GM12878 (cell line): ENCODE results near the gene PKD1. TPM values are rescaled to one million over a fixed set of nuclear protein-coding genes. Genes with fewer than 3 reads are reported as not detected.

ENCODE experiments used
- ATAC-seq: fragments of 200-7000 bp; cut with Tn5 transposase; 3 replicates; pipeline ENCODE4 v1.9.1; 2020; ENCODE audit warnings: mild to moderate bottlenecking, moderate library complexity
- BruUV-seq: library from RNA; stranded (reverse); fragments of 400-500 nt; replicated peaks from 2 replicates; lab custom pipeline; 2021; lab: Mats Ljungman, UMichigan
- CTCF ChIA-PET: fragments of 300-600 bp; sonication (Branson Sonifier 250); formaldehyde crosslinking; extraction: SDS; loops from one replicate; lab custom pipeline; 2021; ENCODE audit warnings: inconsistent platforms; lab: Yijun Ruan, JAX
- POLR2A ChIA-PET: fragments of 350-600 bp; formaldehyde crosslinking; extraction: SDS; loops from one replicate; lab custom pipeline; 2021; ENCODE audit warnings: inconsistent platforms; lab: Charles Lee
- RAD21 ChIA-PET: fragments of 300-600 bp; sonication (Branson Sonifier 250); formaldehyde crosslinking; loops from one replicate; lab custom pipeline; 2023; ENCODE audit warnings: antibody characterized with exemption; ENCODE audit not compliant: unreplicated experiment; lab: Charles Lee
- SMC1A ChIA-PET: fragments of 300-600 bp; sonication (Branson Sonifier 250); formaldehyde crosslinking; loops from one replicate; lab custom pipeline; 2023; ENCODE audit not compliant: unreplicated experiment, uncharacterized antibody; lab: Charles Lee
- DNase-seq: peaks from one replicate; pipeline ENCODE4 v3.0.0-alpha.2; 2011; ENCODE audit warnings: low read depth, low spot score
- FAIRE-seq: peaks from 3 replicates; lab custom pipeline; 2011; peaks lifted over from hg19 to GRCh38; lab: Jason Lieb, UNC
- H2AFZ ChIP-seq: 2 replicates; pipeline ENCODE4 v1.6.0; 2011; ENCODE audit warnings: low read depth, low read length, control low read depth; ENCODE audit not compliant: control insufficient read depth
- H3K27ac ChIP-seq: 2 replicates; pipeline ENCODE4 v1.5.1; 2011; ENCODE audit warnings: control low read depth; ENCODE audit not compliant: control insufficient read depth, insufficient read depth
- H3K27me3 ChIP-seq, 2 experiments: replicated peaks in 1 of 2; 2 replicates each; pipeline versions ENCODE4 v1.6.0 to v1.6.1; 2011; ENCODE audit warnings: low read length in 1 of 2; ENCODE audit not compliant: control insufficient read depth in 2 of 2, insufficient read depth in 2 of 2
- H3K36me3 ChIP-seq, 2 experiments: 2 replicates each; pipeline ENCODE4 v1.5.1; 2011; ENCODE audit warnings: low read length in 1 of 2; ENCODE audit not compliant: control insufficient read depth in 2 of 2, insufficient read depth in 2 of 2
- H3K4me1 ChIP-seq: 2 replicates; pipeline ENCODE4 v1.6.1; 2011; ENCODE audit warnings: mild to moderate bottlenecking, low read length, moderate library complexity, mixed read lengths; ENCODE audit not compliant: control insufficient read depth, insufficient read depth
- H3K4me2 ChIP-seq: 2 replicates; pipeline ENCODE4 v1.6.0; 2011; ENCODE audit warnings: control low read depth; ENCODE audit not compliant: control insufficient read depth, insufficient read depth
- H3K4me3 ChIP-seq: fragments of 200-600 bp; sonication (generic); 2 replicates; pipeline ENCODE4 v1.5.1; 2016
- H3K79me2 ChIP-seq: 2 replicates; pipeline ENCODE4 v1.6.0; 2011; ENCODE audit warnings: low read length; ENCODE audit not compliant: control insufficient read depth, insufficient read depth
- H3K9ac ChIP-seq: 2 replicates; pipeline ENCODE4 v1.8.0; 2011; ENCODE audit warnings: low read length, control low read depth, mixed read lengths; ENCODE audit not compliant: control insufficient read depth, insufficient read depth
- H3K9me3 ChIP-seq: replicated peaks from 3 replicates; pipeline ENCODE4 v1.5.1; 2011; ENCODE audit warnings: mild to moderate bottlenecking, low read length; ENCODE audit not compliant: control insufficient read depth, insufficient read depth
- H4K20me1 ChIP-seq: 2 replicates; pipeline ENCODE4 v1.6.0; 2011; ENCODE audit not compliant: control insufficient read depth, insufficient read depth
- CEBPZ ChIP-seq: fragments of 150-350 bp; IDR thresholded peaks from 2 replicates; pipeline ENCODE4 v1.6.1; 2016; ENCODE audit warnings: low read depth, low read length
- CHD2 ChIP-seq: IDR thresholded peaks from 2 replicates; pipeline ENCODE4 v1.6.1; 2011; ENCODE audit warnings: low read depth, low read length, improper control_type of control experiment, borderline replicate concordance
- CREB1 ChIP-seq: IDR thresholded peaks from 2 replicates; pipeline ENCODE4 v1.6.1; 2012; ENCODE audit warnings: low read depth, mild to moderate bottlenecking, inconsistent platforms
- ETV6 ChIP-seq, 2 experiments: fragments of 450-650 bp in 1 of 2; IDR thresholded peaks in 1 of 2; conservative IDR thresholded peaks in 1 of 2; 2 replicates each; pipeline ENCODE4 v1.6.1; 2014; ENCODE audit warnings: antibody characterized with exemption in 1 of 2, borderline replicate concordance in 1 of 2, low read depth in 1 of 2, mild to moderate bottlenecking in 1 of 2, moderate library complexity in 1 of 2
- HDGF ChIP-seq: fragments of 450-650 bp; IDR thresholded peaks from 2 replicates; pipeline ENCODE4 v1.6.1; 2016; ENCODE audit warnings: antibody characterized with exemption
- HSF1 ChIP-seq: fragments of 150-350 bp; IDR thresholded peaks from 2 replicates; pipeline ENCODE4 v1.6.1; 2014; ENCODE audit warnings: mild to moderate bottlenecking, low read depth, low read length
- JUND ChIP-seq: IDR thresholded peaks from 2 replicates; pipeline ENCODE4 v1.6.1; 2012; ENCODE audit warnings: low read depth, mild to moderate bottlenecking, low read length, improper control_type of control experiment, moderate library complexity
- KAT2A ChIP-seq: conservative IDR thresholded peaks from 2 replicates; pipeline ENCODE4 v1.6.1; 2011; ENCODE audit warnings: low read depth, low read length; ENCODE audit not compliant: control insufficient read depth
- MEF2B ChIP-seq: fragments of 450-650 bp; IDR thresholded peaks from 2 replicates; pipeline ENCODE4 v1.6.1; 2018; ENCODE audit warnings: mild to moderate bottlenecking, moderate library complexity; ENCODE audit not compliant: partially characterized antibody, poor library complexity, severe bottlenecking
- POLR2A ChIP-seq: IDR thresholded peaks from 2 replicates; pipeline ENCODE4 v1.6.1; 2011; ENCODE audit warnings: low read depth, mild to moderate bottlenecking, low read length
- RB1 ChIP-seq: fragments of 450-650 bp; formaldehyde crosslinking; IDR thresholded peaks from 2 replicates; pipeline ENCODE4 v1.6.1; 2017; ENCODE audit warnings: mild to moderate bottlenecking, borderline replicate concordance
- RBBP5 ChIP-seq: fragments of 200-600 bp; sonication (generic); conservative IDR thresholded peaks from 2 replicates; pipeline ENCODE4 v1.6.1; 2016
- SREBF1 ChIP-seq: IDR thresholded peaks from 2 replicates; pipeline ENCODE4 v1.6.1; 2012; ENCODE audit warnings: mild to moderate bottlenecking, low read length
- TARDBP ChIP-seq: IDR thresholded peaks from 2 replicates; pipeline ENCODE4 v1.6.1; 2016; ENCODE audit warnings: borderline replicate concordance
- ZBTB40 ChIP-seq: fragments of 450-650 bp; IDR thresholded peaks from 2 replicates; pipeline ENCODE4 v1.6.1; 2016; ENCODE audit warnings: mild to moderate bottlenecking, moderate library complexity, borderline replicate concordance
- ZNF622 ChIP-seq: fragments of 450-650 bp; IDR thresholded peaks from 2 replicates; pipeline ENCODE4 v1.6.1; 2017; ENCODE audit warnings: mild to moderate bottlenecking, inconsistent platforms
- whole genome bisulfite sequencing: methylation state at CpG from one replicate; pipeline ENCODE4 v1.1.6; 2016; ENCODE audit warnings: low lambda C conversion rate; ENCODE audit not compliant: insufficient replicate concordance, insufficient coverage; ENCODE audit errors: missing lambda C conversion rate; 5-methylcytosine and 5-hydroxymethylcytosine counted together
- in situ Hi-C: fragments of 300-500 bp; cut with MboI; formaldehyde crosslinking; loops from 9 replicates; pipeline ENCODE4 v1.14.3; 2018; ENCODE audit warnings: mixed read lengths
- intact Hi-C: fragments of 100-400 bp; cut with micrococcal nuclease; formaldehyde crosslinking; loops from one replicate; pipeline ENCODE4 v1.14.2; 2022; ENCODE audit not compliant: unreplicated experiment
- polyA plus RNA-seq, 11 experiments: library from polyadenylated mRNA; depleted of rRNA in 4 of 11; unstranded in 6 of 11; stranded (reverse) in 5 of 11; fragments of >200 nt; fragmentation: Nextera tagmentation in 4 of 11; fragmentation: Illumina TruSeq in 1 of 11; extraction: Ambion mirVana in 4 of 11; extraction: Trizol in 1 of 11; gene quantifications; 1 replicate in 1 of 11; 2 replicates in 10 of 11; pipeline versions ENCODE4 v1.2.1 to v1.2.3, GENCODE V29; 2011 to 2016; ENCODE audit warnings: inconsistent platforms in 2 of 11, missing spikeins in 2 of 11, low read depth in 1 of 11
- total RNA-seq, 4 experiments: library from RNA; depleted of rRNA in 3 of 4; stranded (reverse); fragments of >200 nt in 3 of 4; fragmentation: Illumina TruSeq in 1 of 4; extraction: Trizol in 1 of 4; gene quantifications; 2 replicates each; pipeline versions ENCODE4 v1.2.1 to v1.2.3, GENCODE V29; 2013 to 2021

The PKD1 gene
- total and polyA plus RNA-seq, 10 of the 15 experiments (the other 5 are each of a cell fraction or from before 2014, with no cell fraction given), result 0.11 to 62.0 (median 6.1) TPM

GRCh38 chr16:2062801-2063200 is 72.9 kb downstream of the PKD1 start:
- no peaks in the 10 kb centered on the region for H3K4me1 ChIP-seq
- no peaks in the 10 kb centered on the region for H3K9me3 ChIP-seq
- no peak overlapping the region for H3K9ac ChIP-seq
- 88% methylated on average over 26 of the region's 28 CpGs for WGBS
- H3K36me3 ChIP-seq, result peaks cover 0 to 3% of the 10 kb centered on the region in 2 experiments; a peak in 3 of 4 replicates
- H2AFZ ChIP-seq, result no peak overlapping the region
- H3K4me3 ChIP-seq, result no peak overlapping the region
- ChIA-PET POLR2A (no interaction called here), SMC1A (no interaction called here), RAD21 (no interaction called here), CTCF (no interaction called here)
- intact Hi-C loops (no loop called here), in situ Hi-C loops (no loop called here)
- H4K20me1 ChIP-seq, result no peaks in the 10 kb centered on the region
- H3K27me3 ChIP-seq, result no peaks in the 10 kb centered on the region
- H3K79me2 ChIP-seq, result no peaks in the 10 kb centered on the region
- H3K27ac ChIP-seq, result no peak overlapping the region
- no peak for ATAC-seq
- no TSS peak for BruUV-seq
- no peak for DNase-seq
- no peak for FAIRE-seq
- no peak overlapping the region for H3K4me2 ChIP-seq
- TF ChIP-seq MEF2B, result no peak
- no peak for TF ChIP-seq KAT2A
- no peak for TF ChIP-seq ETV6 (conservative IDR thresholded peaks at IDR 0.05 in 1 of 2, IDR thresholded peaks at IDR 0.05 in 1 of 2; ENCODE audit: borderline replicate concordance in 1 of 2, low read depth in 1 of 2)
- no peak for TF ChIP-seq HDGF
- TF ChIP-seq CEBPZ, result no peak
- TF ChIP-seq TARDBP, result no peak
- no peak for TF ChIP-seq RBBP5
- TF ChIP-seq HSF1, result no peak
- TF ChIP-seq ZBTB40, result no peak
- no peak for TF ChIP-seq POLR2A
- TF ChIP-seq CREB1, result no peak
- no peak for TF ChIP-seq ZNF622
- TF ChIP-seq CHD2, result no peak
- TF ChIP-seq RB1, result no peak
- no peak for TF ChIP-seq SREBF1
- no peak for TF ChIP-seq JUND
